Measurements from ENCODE around the gene MTSS2.

MTSS2 gene

GRCh38 chr16:70687102-70687511 is 1.3 kb upstream of the MTSS2 start:
- no peak for DNase-seq (ENCODE audit: low spot score)

- no peak for DNase-seq (ENCODE audit: low spot score)
These were observed 686 bp upstream of the MTSS2 start for GRCh38 chr16:70686376-70687101.

GRCh38 chr16:70685061-70685937 is 554 bp downstream of the MTSS2 start:
- DNase-seq (ENCODE audit: low spot score) = no peak

- DNase-seq (ENCODE audit: low spot score) = no peak
These were observed 1.4 kb downstream of the MTSS2 start for GRCh38 chr16:70684146-70685060.

GRCh38 chr16:70683146-70683944 is 2.5 kb downstream of the MTSS2 start:
- no peak for DNase-seq (ENCODE audit: low spot score)

- DNase-seq (ENCODE audit: low spot score) = no peak
These were observed 3.4 kb downstream of the MTSS2 start for GRCh38 chr16:70682239-70683145.

- DNase-seq (ENCODE audit: low spot score) = no peak
These were observed 4.2 kb downstream of the MTSS2 start for GRCh38 chr16:70681382-70682238.

GRCh38 chr16:70680495-70681381 is 5.1 kb downstream of the MTSS2 start:
- DNase-seq (ENCODE audit: low spot score) = no peak

- DNase-seq (ENCODE audit: low spot score) = no peak
These were observed 6.0 kb downstream of the MTSS2 start for GRCh38 chr16:70679671-70680494.

- DNase-seq (ENCODE audit: low spot score) = no peak
These were observed 6.8 kb downstream of the MTSS2 start for GRCh38 chr16:70678898-70679670.

- DNase-seq (ENCODE audit: low spot score) = no peak
These were observed 7.5 kb downstream of the MTSS2 start for GRCh38 chr16:70678121-70678897.

GRCh38 chr16:70677499-70678120 is 8.2 kb downstream of the MTSS2 start:
- no peak for DNase-seq (ENCODE audit: low spot score)

GRCh38 chr16:70676675-70677498 is 9.0 kb downstream of the MTSS2 start:
- no peak for DNase-seq (ENCODE audit: low spot score)

GRCh38 chr16:70675851-70676513 is 9.9 kb downstream of the MTSS2 start:
- DNase-seq (ENCODE audit: low spot score) = no peak

Data from CD4-positive, alpha-beta T cell treated with Interleukin-15 for 4 hours (primary cell).